Measurements from ENCODE around the gene NR1D1. TPM values are rescaled to one million over a fixed set of nuclear protein-coding genes. Genes with fewer than 3 reads are reported as not detected.
"Not testable (repeated sequence)": the region's sequence is repeated elsewhere in the genome, so short reads cannot be mapped to it uniquely, and the experiment has no call there.

Gene NR1D1
- 1 to 10 TPM; 2.0 to 7.7 (median 4.6) TPM for polyA plus RNA-seq (ENCODE audit: insufficient read length in 10 of 10)
- long read RNA-seq, donor 1, partial matches to known transcripts = 0 of 1 reads
- long read RNA-seq, donor 1, other reads (novel, unspliced or antisense) = 0 of 1 reads
- long read RNA-seq, donor 2 = 0 reads
- long read RNA-seq, donor 3 = 0 reads
- long read RNA-seq, donor 4 = 0 reads
- long read RNA-seq, donor 5 = 0 reads
- long read RNA-seq, donor 6 = 0 reads
- long read RNA-seq, donor 7, partial matches to known transcripts = 70 of 70 reads
- long read RNA-seq, donor 7, other reads (novel, unspliced or antisense) = 0 of 70 reads
- long read RNA-seq, donor 8 = 0 reads
- long read RNA-seq, donor 9, partial matches to known transcripts = 0 of 8 reads
- long read RNA-seq, donor 9, other reads (novel, unspliced or antisense) = 8 of 8 reads

DNA sequence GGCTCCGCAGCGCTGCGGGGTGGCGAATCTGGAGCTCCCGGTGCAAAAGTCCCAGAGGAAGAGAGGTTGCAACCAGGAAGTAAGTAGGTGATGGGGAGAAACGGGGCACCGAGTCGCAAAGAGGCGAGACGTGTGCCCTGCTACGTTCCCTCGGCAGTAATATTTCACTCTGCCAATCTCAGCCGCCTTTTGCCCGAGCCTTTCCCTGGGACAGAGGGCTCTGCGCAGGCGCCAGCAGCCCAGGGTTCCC is at the start of gene NR1D1:
Gene NR1D1 (minus strand): TSS at position 171 of the 250 bp plus-strand sequence. CDS start 495 bp downstream, outside the sequence.
- no peak for DNase-seq

DNA sequence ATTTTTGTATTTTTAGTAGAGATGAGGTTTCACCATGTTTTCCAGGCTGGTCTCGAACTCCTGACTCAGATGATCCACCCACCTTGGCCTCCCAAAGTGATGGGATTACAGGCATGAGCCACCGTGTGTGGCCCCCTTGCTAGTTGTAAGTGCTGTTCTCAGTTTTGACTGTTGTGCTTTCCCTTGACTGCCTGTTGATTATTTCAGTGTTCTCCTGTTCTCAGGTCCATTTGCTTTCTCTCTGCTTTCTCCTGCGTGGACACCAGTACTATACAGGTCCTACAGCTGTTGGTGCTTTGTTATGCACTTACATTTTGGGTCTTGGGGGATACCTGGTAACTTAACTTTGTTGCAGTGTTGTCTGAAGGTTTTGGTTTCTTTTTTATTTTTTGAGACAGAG is 48.1 kb upstream of the NR1D1 start:
- no peak for DNase-seq

- no peak for DNase-seq
Measured at GRCh38 chr17:40145476-40145875, 45.1 kb upstream of the NR1D1 start.

DNA sequence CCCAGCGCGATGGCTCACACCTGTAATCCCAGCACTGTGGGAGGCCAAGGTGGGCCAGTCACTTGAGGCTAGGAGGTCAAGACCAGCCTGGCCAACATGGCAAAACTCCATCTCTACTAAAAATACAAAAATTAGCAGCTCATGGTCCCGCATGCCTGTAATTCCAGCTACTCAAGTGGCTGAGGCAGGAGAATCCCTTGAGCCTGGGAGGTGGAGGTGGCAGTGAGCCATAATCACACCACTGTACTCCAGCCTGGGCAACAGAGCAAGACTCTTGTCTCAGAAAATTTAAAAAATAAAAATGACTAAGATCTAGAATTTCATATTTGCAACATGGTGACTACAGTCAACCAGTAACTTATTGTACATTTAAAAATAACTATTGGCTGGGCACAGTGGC is 42.8 kb upstream of the NR1D1 start:
- not testable (repeated sequence) for DNase-seq

- DNase-seq = peak in 1 of 3 donors; percentile 58
Measured at GRCh38 chr17:40139566-40140058, 39.2 kb upstream of the NR1D1 start.

- no peak for DNase-seq
Measured at GRCh38 chr17:40135817-40136216, 35.4 kb upstream of the NR1D1 start.

DNA sequence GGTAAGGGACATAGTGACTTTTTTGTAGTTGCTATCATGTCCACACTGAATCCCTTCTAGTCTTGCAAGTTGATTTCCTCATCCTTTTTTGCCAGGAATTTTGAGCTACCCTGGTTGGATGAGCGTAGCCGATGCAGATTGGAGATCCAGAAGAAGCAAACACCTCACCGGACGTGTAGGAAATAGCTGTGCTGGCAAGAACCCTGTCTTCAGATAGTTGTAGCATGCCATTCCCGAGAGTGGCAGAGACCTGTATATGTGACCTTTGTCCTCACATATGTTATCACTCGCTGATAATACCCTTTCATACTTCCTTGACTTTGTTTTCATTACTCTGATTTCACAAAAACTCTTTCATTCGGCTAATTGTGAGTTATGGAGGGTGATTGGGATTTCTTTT is 33.8 kb upstream of the NR1D1 start:
- DNase-seq = no peak

DNA sequence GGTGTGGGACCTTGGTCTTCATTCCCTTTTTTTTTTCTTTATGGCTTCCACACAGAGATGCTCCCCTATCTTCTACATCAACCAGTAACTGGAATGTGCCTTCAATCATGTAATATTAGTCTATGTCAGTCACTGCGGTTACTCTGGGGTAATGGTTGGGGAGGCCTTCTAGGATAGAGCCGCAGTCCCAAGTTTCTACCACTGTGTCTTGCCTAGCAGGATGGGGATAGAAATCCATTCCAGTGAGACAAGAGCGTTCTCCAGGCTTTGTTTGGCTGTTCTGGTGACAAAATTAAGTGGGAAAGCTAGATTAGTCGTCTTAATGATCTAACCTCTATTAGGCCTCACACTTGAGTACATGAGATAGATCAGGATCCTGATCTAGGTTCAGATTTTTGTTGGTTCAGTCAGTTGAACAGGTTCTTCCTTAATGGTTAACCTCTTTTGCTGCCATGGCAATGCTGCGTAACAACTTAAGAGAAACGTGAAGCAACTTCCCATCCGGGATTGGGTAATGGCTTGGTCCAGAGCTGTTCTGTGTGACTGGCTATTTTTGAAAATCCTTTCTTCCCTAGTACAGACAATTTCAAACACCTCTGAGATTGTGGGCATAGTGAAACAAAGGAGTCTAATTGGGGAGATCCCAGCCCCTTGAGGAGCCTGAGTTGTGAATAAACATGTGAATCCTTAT is 30.1 kb upstream of the NR1D1 start:
- no peak for DNase-seq

- no peak for DNase-seq
Measured at GRCh38 chr17:40129498-40129897, 29.1 kb upstream of the NR1D1 start.

DNA sequence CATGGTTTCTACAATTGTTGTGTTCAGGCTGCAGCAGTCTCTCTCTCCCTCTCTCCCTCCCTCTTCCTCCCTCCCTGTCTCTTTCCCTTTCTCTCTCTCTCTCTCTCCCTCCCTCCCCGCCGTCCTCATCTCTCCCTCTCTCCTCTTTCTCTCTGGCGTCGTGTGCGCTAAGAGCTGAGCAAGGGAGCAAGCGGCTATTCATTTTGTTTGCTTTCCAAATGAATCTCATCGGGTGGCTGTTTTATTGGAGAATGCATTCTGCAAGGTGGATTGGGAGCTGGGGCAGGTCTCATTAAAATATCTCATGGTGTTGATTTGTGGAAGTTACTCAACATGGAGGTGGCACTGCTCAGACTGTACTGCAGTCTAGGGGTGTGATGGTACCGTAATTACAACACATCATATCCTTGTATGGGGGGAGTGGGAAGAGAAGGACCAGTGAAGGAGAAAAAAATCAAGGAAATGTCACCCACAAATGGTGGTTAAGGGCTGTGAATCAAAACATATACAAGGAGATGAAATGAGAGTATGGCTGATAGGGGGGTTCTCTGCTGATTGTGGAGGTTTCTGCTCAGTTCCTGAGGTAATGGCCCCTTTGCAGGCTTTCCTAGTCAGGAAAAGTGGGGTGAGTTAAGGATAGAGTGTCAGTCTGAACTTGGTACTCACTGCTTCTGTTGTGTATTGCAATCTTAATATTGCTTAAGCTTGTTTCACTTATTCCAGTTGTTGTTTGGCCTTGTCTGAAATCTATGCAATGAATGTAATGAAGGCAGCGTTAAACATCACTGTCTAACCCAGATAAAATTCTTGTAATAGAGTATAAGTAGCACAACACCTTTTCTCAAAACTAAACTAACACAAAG is 24.1 kb upstream of the NR1D1 start:
- DNase-seq = peak in 1 of 3 donors; percentile 52

DNA sequence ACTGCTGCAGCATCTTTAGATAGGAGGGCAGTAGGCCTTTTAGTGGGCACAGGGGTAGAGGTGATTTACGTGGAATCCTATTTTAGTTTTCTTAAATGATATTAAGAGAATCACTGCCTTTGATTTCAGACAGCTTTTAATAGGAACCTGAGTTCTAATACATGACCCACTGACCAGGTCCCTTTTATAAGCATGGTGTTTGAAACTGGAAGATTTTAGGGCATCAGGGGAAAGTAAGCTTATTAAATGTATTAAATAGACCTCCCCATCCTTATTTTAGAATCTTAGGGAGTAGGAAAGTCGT is 23.4 kb upstream of the NR1D1 start:
- no peak for DNase-seq

DNA sequence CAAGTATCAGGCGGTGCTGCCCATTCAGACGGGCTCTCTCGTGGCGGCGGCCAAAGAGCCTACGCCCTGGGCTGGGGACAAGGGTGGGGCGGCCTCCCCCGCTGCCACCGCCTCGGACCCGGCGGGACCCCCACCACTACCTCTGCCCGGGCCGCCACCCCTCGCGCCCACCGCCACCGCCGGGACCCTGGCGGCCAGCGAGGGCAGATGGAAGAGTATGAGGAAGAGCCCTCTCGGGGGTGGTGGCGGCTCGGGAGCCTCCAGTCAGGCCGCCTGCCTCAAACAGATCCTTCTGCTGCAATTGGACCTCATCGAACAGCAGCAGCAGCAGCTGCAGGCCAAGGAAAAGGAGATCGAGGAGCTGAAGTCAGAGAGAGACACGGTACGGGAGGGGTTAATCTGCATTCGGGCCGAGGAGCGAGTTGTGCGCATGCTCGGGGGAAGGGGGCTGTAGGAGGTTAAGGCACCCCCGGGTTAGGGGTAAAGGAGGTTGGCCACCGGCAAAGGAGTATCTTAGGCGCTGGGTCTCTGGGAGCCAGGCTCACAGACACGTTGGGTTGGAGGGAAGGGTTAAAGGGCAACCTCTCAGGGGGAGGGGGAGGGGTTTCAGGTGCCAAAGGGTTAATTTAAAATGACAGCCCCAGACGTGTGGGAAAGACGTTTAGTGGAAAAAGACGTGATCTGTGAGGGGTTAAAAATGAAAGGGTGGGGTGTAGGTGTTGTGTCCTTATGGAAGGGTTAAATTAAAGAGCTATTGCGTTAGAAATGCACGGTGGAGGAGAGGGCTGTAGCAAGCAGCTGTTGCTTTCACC is 22.8 kb upstream of the NR1D1 start:
- DNase-seq = peak in 1 of 3 donors; percentile 88

- peak in 1 of 3 donors; percentile 72 for DNase-seq
Measured at GRCh38 chr17:40122136-40122998, 22.0 kb upstream of the NR1D1 start.

GRCh38 chr17:40121181-40122135 is 21.1 kb upstream of the NR1D1 start, which contains the start of gene MSL1:
Gene MSL1, plus strand, starts transcription at chr17:40121971. Its CDS starts 642 bp downstream, at chr17:40122613.
- peak; percentile 88 to 96 (median 91) for DNase-seq

- no peak for DNase-seq
Measured at GRCh38 chr17:40115101-40115436, 14.7 kb upstream of the NR1D1 start.

DNA sequence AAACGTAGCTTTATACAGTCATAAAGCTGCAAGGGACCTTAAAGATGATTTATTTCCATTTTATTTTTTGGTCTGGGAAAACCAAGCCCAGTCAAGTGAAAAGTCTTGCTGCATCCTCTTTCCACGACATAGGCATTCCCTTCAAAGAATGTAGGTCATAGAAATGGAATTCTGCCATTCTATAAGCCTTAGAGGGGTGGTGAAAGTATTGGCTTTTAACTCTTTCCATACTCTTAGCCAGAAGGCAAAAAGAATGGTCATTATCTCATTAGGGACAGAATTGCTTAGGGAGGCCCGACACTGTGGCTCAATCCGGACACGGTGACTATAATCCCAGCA is 13.5 kb upstream of the NR1D1 start:
- no peak for DNase-seq

DNA sequence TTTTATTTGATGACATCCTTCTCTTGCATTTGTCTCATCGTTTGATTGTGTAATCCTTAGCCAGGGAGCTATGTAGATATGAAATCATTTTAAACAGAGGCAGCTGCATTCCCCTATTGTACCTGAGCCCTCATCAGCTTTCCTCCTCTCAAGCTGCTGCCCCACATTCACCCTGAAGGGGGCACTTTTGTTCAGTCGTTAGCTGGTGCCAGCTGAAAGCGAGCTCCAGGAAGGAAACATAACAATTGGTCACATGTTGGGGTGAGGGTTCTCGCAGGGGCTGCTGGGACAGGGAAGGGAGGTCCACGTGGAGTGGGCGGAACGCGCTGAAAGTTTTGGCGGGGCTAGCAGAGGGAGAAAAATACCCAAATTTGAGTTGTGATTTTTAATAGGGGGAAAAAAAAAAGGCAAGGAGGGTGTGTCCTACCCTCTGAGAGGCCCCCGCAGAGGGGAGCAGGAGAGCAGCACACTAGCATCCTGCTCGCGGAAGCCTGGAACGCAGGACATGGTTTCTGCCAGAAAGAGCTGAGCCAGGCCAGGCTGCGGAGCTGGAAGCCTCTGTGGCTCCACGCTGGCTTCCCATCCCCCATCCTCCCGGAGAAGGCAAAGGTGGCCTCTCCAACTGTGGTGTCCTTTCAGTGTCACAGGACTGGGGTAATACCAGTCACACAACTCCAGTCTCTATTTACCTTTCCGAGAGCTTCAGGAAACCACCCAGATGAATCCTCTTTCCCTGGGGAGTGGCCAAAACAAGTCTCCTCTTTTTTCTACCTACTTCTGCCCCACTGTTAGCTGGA is 12.9 kb upstream of the NR1D1 start:
- peak; percentile 96 to 98 (median 96) for DNase-seq

GRCh38 chr17:40112718-40113109 is 12.3 kb upstream of the NR1D1 start:
- no peak for DNase-seq
